ENCODE measurements around the gene MOCS1.

- TF ChIP-seq POLR2A (IDR thresholded peaks at IDR 0.05), result no peak
- no peak for TF ChIP-seq CTCF (IDR thresholded peaks at IDR 0.05)
Observed at GRCh38 chr6:39903656-39904055, 30.6 kb downstream of the MOCS1 start.
